Measurements from ENCODE around the gene ITGB4. TPM values are rescaled to one million over a fixed set of nuclear protein-coding genes. Genes with fewer than 3 reads are reported as not detected.

The ITGB4 gene
- total and polyA plus RNA-seq, 9 of the 15 experiments (the other 6 are each of a cell fraction or from before 2014, with no cell fraction given): 0.05 to 2.8 (median 0.76) TPM; not detected in 3

GRCh38 chr17:75779250-75779986 lies 58.2 kb downstream of the ITGB4 start (continued):
- TF ChIP-seq YY1 (IDR thresholded peaks at IDR 0.05; ENCODE audit: borderline replicate concordance in 1 of 3, control insufficient read depth in 1 of 3, extremely low read depth in 1 of 3, insufficient read depth in 3 of 3, insufficient read length in 1 of 3, insufficient replicate concordance in 2 of 3, low read depth in 1 of 3, low read length in 2 of 3) (peak in 2 of 3 experiments; percentile 65 to 71), SIX5 (IDR thresholded peaks at IDR 0.05; ENCODE audit: borderline replicate concordance in 1 of 2, insufficient read depth in 1 of 2, low read depth in 1 of 2, low read length in 2 of 2) (no peak), JUN (IDR thresholded peaks at IDR 0.05; ENCODE audit: borderline replicate concordance, low read depth, low read length) (peak; percentile 21; the same call in 1 of the 2 replicates), JUN (CRISPR knock-in tag; IDR thresholded peaks at IDR 0.05; ENCODE audit: borderline replicate concordance) (peak; percentile 87; the same call in 1 of the 2 replicates), ZNF184 (CRISPR knock-in tag; IDR thresholded peaks at IDR 0.05) (no peak), EZH2 (IDR thresholded peaks at IDR 0.05; ENCODE audit: borderline replicate concordance, low read depth, low read length) (no peak), STAG1 (CRISPR knock-in tag; IDR thresholded peaks at IDR 0.05; ENCODE audit: borderline replicate concordance) (peak; percentile 28; the same call in 1 of the 2 replicates), NKRF (IDR thresholded peaks at IDR 0.05; ENCODE audit: borderline replicate concordance) (peak; percentile 22; the same call in 1 of the 2 replicates), OTX1 (CRISPR knock-in tag; IDR thresholded peaks at IDR 0.05) (peak; percentile 91), KLF16 (IDR thresholded peaks at IDR 0.05) (no peak), MAX (CRISPR knock-in tag; IDR thresholded peaks at IDR 0.05) (peak; percentile 75), RFX5 (IDR thresholded peaks at IDR 0.05; ENCODE audit: low read depth, low read length) (peak; percentile 52; the same call in 1 of the 2 replicates), XRCC3 (IDR thresholded peaks at IDR 0.05) (no peak), RREB1 (CRISPR knock-in tag; IDR thresholded peaks at IDR 0.05) (0 out of 2 replicates have a peak, but pooled peaks have one; percentile 62), NUFIP1 (IDR thresholded peaks at IDR 0.05; ENCODE audit: partially characterized antibody) (no peak), ZNF589 (CRISPR knock-in tag; IDR thresholded peaks at IDR 0.05; ENCODE audit: low read depth) (peak; percentile 88), ETV6 (IDR thresholded peaks at IDR 0.05; ENCODE audit: borderline replicate concordance in 1 of 2, low read depth in 2 of 2, low read length in 1 of 2) (peak in 1 of 2 experiments; percentile 24; a peak in 2 of 4 replicates), ETV6 (CRISPR knock-in tag; IDR thresholded peaks at IDR 0.05; ENCODE audit: borderline replicate concordance) (peak; percentile 95)

All from K562 (cell line).